Esophagus muscularis mucosa (tissue), 4 donors: ENCODE results near the gene RIC8B. TPM values are rescaled to one million over a fixed set of nuclear protein-coding genes. Genes with fewer than 3 reads are reported as not detected.
"Not testable (repeated sequence)": the region's sequence is repeated elsewhere in the genome, so short reads cannot be mapped to it uniquely, and the experiment has no call there.

Source experiments
- DNase-seq: peaks from one replicate; pipeline ENCODE4 v3.0.0-alpha.2; 2017; ENCODE audit errors: extremely low spot score
- H3K27ac ChIP-seq, 4 donors: fragments of 200-600 bp; sonication (generic); replicated peaks in 1 of 4; 1 replicate in 3 of 4; 2 replicates in 1 of 4; pipeline ENCODE4 v1.5.1; 2016 to 2019; ENCODE audit warnings: mild to moderate bottlenecking in 1 of 4
- H3K27me3 ChIP-seq, 4 donors: fragments of 200-600 bp; sonication (generic); one replicate each; pipeline versions ENCODE4 v1.5.1 to v1.6.0; 2016 to 2019
- H3K36me3 ChIP-seq, 4 donors: fragments of 200-600 bp; sonication (generic); one replicate each; pipeline ENCODE4 v1.5.1; 2016 to 2019
- H3K4me1 ChIP-seq, 4 donors: fragments of 200-600 bp; sonication (generic); one replicate each; pipeline ENCODE4 v1.5.1; 2016 to 2019
- H3K4me3 ChIP-seq, 4 donors: fragments of 200-600 bp; sonication (generic); 1 replicate in 2 of 4; 2 replicates in 2 of 4; pipeline ENCODE4 v1.5.1; 2016 to 2019; ENCODE audit warnings: mild to moderate bottlenecking in 4 of 4, moderate library complexity in 1 of 4
- H3K9me3 ChIP-seq, 4 donors: fragments of 200-600 bp; sonication (generic); 1 replicate in 3 of 4; 2 replicates in 1 of 4; pipeline ENCODE4 v1.5.1; 2016 to 2019
- CTCF ChIP-seq, 3 experiments: fragments of 200-600 bp in 2 of 3; fragments of 450-650 bp in 1 of 3; sonication (generic) in 2 of 3; IDR thresholded peaks; one replicate each; pipeline ENCODE4 v1.5.1; 2017 to 2019; ENCODE audit warnings: antibody characterized with exemption in 3 of 3, mild to moderate bottlenecking in 2 of 3, moderate library complexity in 1 of 3
- EP300 ChIP-seq: sonication (generic); formaldehyde crosslinking; IDR thresholded peaks from one replicate; pipeline ENCODE4 v1.6.1; 2017; ENCODE audit warnings: antibody characterized with exemption
- POLR2A ChIP-seq: fragments of 450-650 bp; IDR thresholded peaks from one replicate; pipeline ENCODE4 v1.6.1; 2017; ENCODE audit warnings: antibody characterized with exemption, moderate library complexity, mild to moderate bottlenecking, low read depth
- POLR2AphosphoS5 ChIP-seq, 2 donors: sonication (generic); formaldehyde crosslinking; IDR thresholded peaks; one replicate each; pipeline ENCODE4 v1.6.1; 2017; ENCODE audit warnings: antibody characterized with exemption in 2 of 2
- WGBS: methylation state at CpG from one replicate; pipeline ENCODE4 v1.1.5; 2018; 5-methylcytosine and 5-hydroxymethylcytosine counted together
- intact Hi-C: fragments of 100-400 bp; cut with DNase I; formaldehyde crosslinking; loops from one replicate; pipeline ENCODE4 v1.15.1; 2023
- total RNA-seq, 4 donors: library from RNA; depleted of rRNA; stranded (reverse); fragments of >200 nt; gene quantifications; one replicate each; pipeline versions ENCODE4 v1.1.0 to v1.2.1, GENCODE V29; 2016

The RIC8B gene
- total RNA-seq = 10 to 100 TPM; 13.8 to 19.1 (median 15.3) TPM

- under 1% methylated on average over 55 of the region's 66 CpGs for WGBS
- H3K4me3 ChIP-seq = peak within 1 kb of the TSS; percentile 80 to 95 (median 88)
- H3K27ac ChIP-seq = peak within 1 kb of the TSS; percentile 91 to 97 (median 93)
- peaks cover 0 to 5% (median 0%) of the 10 kb centered on the region in 4 donors for H3K36me3 ChIP-seq
- peaks cover 14 to 21% (median 18%) of the 10 kb centered on the region in 4 donors for H3K4me1 ChIP-seq
- TF ChIP-seq CTCF (IDR thresholded peaks at IDR 0.05) (peak in 1 of 3 experiments; percentile 34), POLR2AphosphoS5 (IDR thresholded peaks at IDR 0.05) (peak; percentile 93 to 98), EP300 (no peak), POLR2A (peak; percentile 54)
- intact Hi-C loops = loop anchor here (2.0 to 5.0 kb wide), 2 partner anchors 319 to 417 kb away; partner anchors contain the start of genes CRY1 and POLR3B
- H3K9me3 ChIP-seq = no peaks in the 10 kb centered on the region
- peaks cover 0 to 2% (median 0%) of the 10 kb centered on the region in 4 donors for H3K27me3 ChIP-seq
- peak; percentile 98 for DNase-seq
Observed at GRCh38 chr12:106774005-106774807, at the start of gene RIC8B. TSS of gene RIC8B (plus strand) at chr12:106774682. CDS start at chr12:106774746, 64 bp downstream.

GRCh38 chr12:106724934-106725333 is 49.5 kb upstream of the RIC8B start:
- TF ChIP-seq POLR2A (no peak), EP300 (no peak), CTCF (IDR thresholded peaks at IDR 0.05) (no peak), POLR2AphosphoS5 (IDR thresholded peaks at IDR 0.05) (no peak)
- no peaks in the 10 kb centered on the region for H3K9me3 ChIP-seq
- no peak for DNase-seq
- H3K4me1 ChIP-seq = no peaks in the 10 kb centered on the region
- intact Hi-C loops = no loop called here
- no peak overlapping the region for H3K27ac ChIP-seq
- H3K4me3 ChIP-seq = no peak overlapping the region
- 93% methylated on average over 6 of the region's 6 CpGs for WGBS
- H3K36me3 ChIP-seq = no peaks in the 10 kb centered on the region
- no peaks in the 10 kb centered on the region for H3K27me3 ChIP-seq

GRCh38 chr12:106726603-106727202 is 47.8 kb upstream of the RIC8B start:
- H3K27ac ChIP-seq, intact Hi-C loops, DNase-seq, H3K4me1 ChIP-seq, H3K4me3 ChIP-seq, H3K9me3 ChIP-seq, H3K36me3 ChIP-seq, H3K27me3 ChIP-seq: not testable (repeated sequence)
- 90% methylated on average over 5 of the region's 5 CpGs for WGBS

- Histone ChIP-seq H3K9me3 (no peaks in the 10 kb centered on the region), H3K4me1 (no peaks in the 10 kb centered on the region), H3K27me3 (no peaks in the 10 kb centered on the region), H3K36me3 (no peaks in the 10 kb centered on the region), H3K27ac (no peak overlapping the region), H3K4me3 (no peak overlapping the region)
- intact Hi-C loops = no loop called here
- 100% methylated on average over 1 of the region's 1 CpG for WGBS
- TF ChIP-seq POLR2AphosphoS5 (IDR thresholded peaks at IDR 0.05) (no peak), EP300 (no peak), CTCF (IDR thresholded peaks at IDR 0.05) (no peak), POLR2A (no peak)
- DNase-seq = no peak
Observed at GRCh38 chr12:106729611-106730010, 44.9 kb upstream of the RIC8B start.

GRCh38 chr12:106732890-106733289 is 41.6 kb upstream of the RIC8B start:
- H3K4me3 ChIP-seq = no peak overlapping the region
- H3K27ac ChIP-seq = no peak overlapping the region
- TF ChIP-seq POLR2AphosphoS5 (IDR thresholded peaks at IDR 0.05) (no peak), CTCF (IDR thresholded peaks at IDR 0.05) (no peak), EP300 (no peak), POLR2A (no peak)
- WGBS = 88% methylated on average over 5 of the region's 5 CpGs
- no peaks in the 10 kb centered on the region for H3K9me3 ChIP-seq
- no peaks in the 10 kb centered on the region for H3K36me3 ChIP-seq
- no peaks in the 10 kb centered on the region for H3K27me3 ChIP-seq
- intact Hi-C loops = no loop called here
- DNase-seq = no peak
- H3K4me1 ChIP-seq = no peaks in the 10 kb centered on the region
